Thymus (tissue), 11 donors: ENCODE data around the gene DCUN1D3. TPM values are rescaled to one million over a fixed set of nuclear protein-coding genes. Genes with fewer than 3 reads are reported as not detected.

ENCODE experiments used
- DNase-seq, 9 donors: peaks; one replicate each; pipeline ENCODE4 v3.0.0-alpha.2; 2013; ENCODE audit warnings: low spot score in 9 of 9, low read depth in 6 of 9, missing footprints in 1 of 9
- H3K27ac ChIP-seq, 2 donors: one replicate each; pipeline ENCODE4 v1.5.1; 2013; ENCODE audit warnings: control low read depth in 1 of 2, low read depth in 1 of 2, low read length in 1 of 2, mild to moderate bottlenecking in 1 of 2, moderate library complexity in 1 of 2
- H3K27me3 ChIP-seq, 2 donors: one replicate each; pipeline ENCODE4 v1.5.1; 2013; ENCODE audit warnings: low read length in 1 of 2; ENCODE audit not compliant: control insufficient read depth in 2 of 2, insufficient read depth in 1 of 2
- H3K36me3 ChIP-seq, 2 donors: one replicate each; pipeline ENCODE4 v1.5.1; 2013; ENCODE audit warnings: low read length in 1 of 2, mild to moderate bottlenecking in 1 of 2, moderate library complexity in 1 of 2; ENCODE audit not compliant: control insufficient read depth in 2 of 2, insufficient read depth in 2 of 2
- H3K4me1 ChIP-seq, 2 donors: one replicate each; pipeline ENCODE4 v1.5.1; 2013; ENCODE audit warnings: low read length in 2 of 2; ENCODE audit not compliant: control insufficient read depth in 2 of 2, insufficient read depth in 2 of 2
- H3K4me3 ChIP-seq, 2 donors: one replicate each; pipeline ENCODE4 v1.5.1; 2013; ENCODE audit warnings: low read length in 2 of 2, control low read depth in 1 of 2, mild to moderate bottlenecking in 1 of 2
- H3K9me3 ChIP-seq, 2 donors: one replicate each; pipeline ENCODE4 v1.5.1; 2013; ENCODE audit warnings: low read length in 1 of 2, mild to moderate bottlenecking in 1 of 2; ENCODE audit not compliant: control insufficient read depth in 2 of 2, insufficient read depth in 1 of 2
- whole genome bisulfite sequencing: extraction: QIAGEN DNeasy Blood & Tissue Kit; methylation state at CpG from one replicate; pipeline ENCODE4 v1.1.7; 2013; 5-methylcytosine and 5-hydroxymethylcytosine counted together
- polyA plus RNA-seq: library from polyadenylated mRNA; stranded (reverse); fragments of 200-250 nt; gene quantifications from one replicate; pipeline ENCODE4 v1.2.3, GENCODE V29; 2013
- total RNA-seq: library from RNA; stranded (reverse); fragments of 120-200 nt; gene quantifications from one replicate; pipeline ENCODE4 v1.2.4, GENCODE V29; 2013
- donor health status: healthy.

DCUN1D3 gene
- total and polyA plus RNA-seq, 2 donors, result 3.4 to 3.9 TPM

DNA sequence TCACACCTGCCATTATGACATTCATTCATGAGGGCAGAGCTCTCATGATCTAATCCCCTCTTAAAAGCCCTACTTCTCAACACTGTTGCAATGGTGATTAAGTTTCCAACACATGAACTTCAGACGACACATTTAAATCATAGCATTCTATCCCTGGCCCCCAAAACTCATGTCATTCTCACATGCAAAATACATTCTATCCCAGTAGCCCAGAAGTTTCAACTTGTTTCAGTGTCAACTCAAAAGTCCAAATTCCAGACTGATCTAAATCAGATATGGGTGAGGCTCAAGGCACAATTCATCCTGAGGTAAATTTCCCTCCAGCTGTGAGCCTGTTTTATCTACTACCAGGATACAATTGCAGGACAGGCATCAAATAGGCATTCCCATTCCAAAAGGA, 25.6 kb upstream of the DCUN1D3 start:
- Histone ChIP-seq H3K36me3 (peaks cover 0 to 4% of the 10 kb centered on the region in 2 donors), H3K9me3 (no peaks in the 10 kb centered on the region), H3K27me3 (no peaks in the 10 kb centered on the region), H3K27ac (no peak overlapping the region), H3K4me3 (no peak overlapping the region), H3K4me1 (no peaks in the 10 kb centered on the region)
- WGBS, result 98% methylated on average over 1 of the region's 1 CpG
- DNase-seq, result no peak

DNA sequence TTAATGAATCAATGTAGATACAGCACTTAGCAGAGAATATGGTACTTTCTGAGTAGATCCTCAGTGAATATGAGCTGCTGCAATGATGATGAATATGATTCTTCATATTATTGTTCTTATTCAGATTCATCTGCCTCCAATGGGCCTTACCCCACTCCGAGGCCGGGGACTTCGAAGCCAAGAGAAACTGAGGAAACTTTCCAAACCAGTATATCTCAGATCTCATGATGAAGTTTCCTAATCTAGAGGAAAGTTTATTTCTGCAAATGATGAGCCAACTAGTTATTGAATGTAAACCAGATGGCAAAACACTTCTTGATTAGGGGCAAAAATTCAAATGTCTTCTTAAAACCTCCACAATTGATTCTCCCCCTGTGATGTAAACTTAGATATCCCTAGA, 23.7 kb upstream of the DCUN1D3 start:
- no peaks in the 10 kb centered on the region for H3K4me1 ChIP-seq
- no peaks in the 10 kb centered on the region for H3K9me3 ChIP-seq
- no peak overlapping the region for H3K4me3 ChIP-seq
- 97% methylated on average over 3 of the region's 3 CpGs for WGBS
- H3K27ac ChIP-seq, result no peak overlapping the region
- H3K27me3 ChIP-seq, result no peaks in the 10 kb centered on the region
- peaks cover 0 to 9% of the 10 kb centered on the region in 2 donors for H3K36me3 ChIP-seq
- DNase-seq, result no peak

DNA sequence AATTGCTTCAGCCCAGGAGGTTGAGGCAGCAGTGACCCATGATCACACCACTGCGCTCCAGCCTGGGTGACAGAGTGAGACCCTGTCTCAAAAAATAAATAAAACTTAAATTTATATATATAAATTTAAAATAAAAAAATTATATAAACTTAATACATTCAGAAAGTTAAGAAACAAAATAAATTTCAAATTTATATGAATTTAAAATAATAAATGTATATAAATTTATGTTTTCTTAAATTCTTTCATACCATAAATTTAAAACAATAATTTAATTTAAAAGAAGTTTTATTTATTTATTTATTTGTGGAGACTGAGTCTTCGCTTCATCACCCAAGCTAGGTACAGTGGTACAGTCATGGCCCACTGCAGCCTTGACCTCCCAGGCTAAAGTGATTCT, 20.6 kb upstream of the DCUN1D3 start:
- Histone ChIP-seq H3K4me3 (no peak overlapping the region), H3K27ac (no peak overlapping the region), H3K36me3 (peaks cover 4 to 14% of the 10 kb centered on the region in 2 donors), H3K4me1 (no peaks in the 10 kb centered on the region), H3K27me3 (no peaks in the 10 kb centered on the region), H3K9me3 (no peaks in the 10 kb centered on the region)
- no peak for DNase-seq
- WGBS, result 97% methylated on average over 2 of the region's 2 CpGs

DNA sequence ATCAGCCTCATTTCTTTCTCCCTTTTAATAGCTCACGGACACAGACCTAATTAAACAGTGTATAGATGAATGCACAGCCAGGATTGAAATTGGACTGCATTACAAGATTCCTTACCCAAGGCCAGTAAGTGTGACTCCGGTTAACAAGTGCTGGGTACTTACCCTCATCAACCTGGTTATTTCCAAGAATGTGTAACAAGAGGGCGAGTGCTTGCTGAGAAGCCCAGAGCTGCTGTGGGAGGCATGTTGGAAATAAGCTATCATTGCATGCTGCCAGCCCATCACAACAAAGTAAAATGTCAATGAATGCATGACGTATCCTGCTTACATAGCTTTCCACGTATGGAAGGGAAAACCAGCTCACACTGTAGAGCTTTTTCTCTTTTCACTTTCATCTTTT, 19.9 kb upstream of the DCUN1D3 start:
- DNase-seq, result no peak
- WGBS, result 98% methylated on average over 5 of the region's 5 CpGs
- Histone ChIP-seq H3K27me3 (no peaks in the 10 kb centered on the region), H3K36me3 (peaks cover 4 to 14% of the 10 kb centered on the region in 2 donors), H3K4me1 (no peaks in the 10 kb centered on the region), H3K9me3 (no peaks in the 10 kb centered on the region), H3K4me3 (no peak overlapping the region), H3K27ac (no peak overlapping the region)

DNA sequence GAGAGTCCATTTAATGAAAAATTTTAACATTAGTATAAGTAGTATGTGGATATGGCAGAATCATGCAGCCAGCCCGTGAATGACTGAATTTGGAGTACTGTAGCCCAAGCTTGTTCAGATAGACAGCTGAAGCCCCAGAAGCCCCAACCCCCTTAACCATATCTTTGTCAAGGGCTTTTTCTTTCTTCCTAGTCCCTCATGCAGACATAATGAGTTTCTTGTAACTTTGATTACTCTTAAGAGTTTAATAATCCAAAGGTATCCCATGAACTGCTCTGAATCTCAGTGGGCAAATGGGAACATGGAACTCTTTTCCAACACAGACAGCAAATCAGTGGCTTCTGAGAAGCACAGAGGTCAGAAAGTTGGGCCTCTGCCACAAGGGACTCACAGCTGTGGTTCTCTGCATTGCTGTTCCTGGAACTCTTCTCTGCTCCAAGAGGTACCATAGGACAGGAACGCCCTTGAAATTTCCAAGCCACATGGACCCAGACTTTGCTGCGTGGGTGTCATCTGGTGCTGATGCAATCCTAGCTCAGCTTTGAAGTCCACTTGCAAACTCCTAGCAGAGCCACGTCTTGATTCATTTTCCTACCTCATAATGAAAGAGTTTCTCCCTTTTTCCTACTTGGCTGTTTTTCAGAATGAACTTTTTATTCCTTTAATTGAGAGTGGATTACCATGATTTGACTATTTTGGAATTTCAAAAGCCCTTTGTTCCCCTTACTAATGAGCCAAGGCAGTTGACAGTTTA, 18.5 kb upstream of the DCUN1D3 start:
- 95% methylated on average over 4 of the region's 4 CpGs for WGBS
- Histone ChIP-seq H3K4me3 (no peak overlapping the region), H3K9me3 (no peaks in the 10 kb centered on the region), H3K4me1 (no peaks in the 10 kb centered on the region), H3K27ac (no peak overlapping the region), H3K27me3 (no peaks in the 10 kb centered on the region), H3K36me3 (peaks cover 4 to 14% of the 10 kb centered on the region in 2 donors)
- DNase-seq, result no peak

DNA sequence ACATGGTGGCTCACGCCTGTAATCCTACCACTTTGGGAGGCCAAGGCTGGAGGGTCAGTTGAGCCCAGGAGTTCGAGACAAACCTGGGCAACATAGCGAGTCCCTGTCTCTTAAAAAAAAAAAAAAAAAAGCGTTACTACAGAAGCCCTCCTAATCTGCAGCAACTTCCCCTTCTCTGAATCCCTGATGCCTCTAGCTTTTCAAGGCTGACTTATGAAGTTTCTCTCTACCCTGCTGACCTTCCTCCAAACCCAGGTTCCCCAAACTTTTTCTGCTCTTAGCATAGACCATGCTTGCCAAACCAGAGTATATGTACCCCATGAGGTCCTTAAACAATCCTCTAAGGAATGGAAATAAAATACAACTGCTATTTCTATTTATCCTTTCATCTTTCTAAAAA, 16.8 kb upstream of the DCUN1D3 start:
- Histone ChIP-seq H3K9me3 (no peaks in the 10 kb centered on the region), H3K4me3 (no peak overlapping the region), H3K36me3 (peaks cover 4 to 14% of the 10 kb centered on the region in 2 donors), H3K4me1 (no peaks in the 10 kb centered on the region), H3K27ac (no peak overlapping the region), H3K27me3 (no peaks in the 10 kb centered on the region)
- WGBS, result 69% methylated on average over 4 of the region's 4 CpGs
- DNase-seq, result no peak

DNA sequence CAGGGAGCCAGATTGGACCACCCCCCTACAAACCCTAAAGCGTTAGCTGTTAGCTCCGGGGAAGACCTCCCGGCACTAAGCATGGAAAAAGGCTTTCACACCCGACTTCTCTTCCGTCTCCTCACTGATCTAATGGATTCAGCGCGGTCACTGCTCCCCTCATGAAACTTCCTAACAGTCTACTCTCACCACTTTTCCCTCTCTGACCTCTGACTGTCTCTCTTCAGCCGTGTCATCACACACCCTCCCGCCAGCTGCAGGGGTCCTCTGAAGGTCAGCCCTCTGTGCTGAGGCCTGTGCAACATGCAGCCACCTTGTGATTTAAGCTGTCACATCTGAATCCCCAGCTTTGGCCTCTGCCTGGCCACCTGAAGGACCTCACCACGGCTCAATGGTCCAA, 16.1 kb upstream of the DCUN1D3 start:
- Histone ChIP-seq H3K4me3 (no peak overlapping the region), H3K9me3 (no peaks in the 10 kb centered on the region), H3K27me3 (no peaks in the 10 kb centered on the region), H3K36me3 (peaks cover 4 to 13% of the 10 kb centered on the region in 2 donors), H3K4me1 (no peaks in the 10 kb centered on the region), H3K27ac (no peak overlapping the region)
- no peak for DNase-seq
- 97% methylated on average over 10 of the region's 10 CpGs for WGBS

DNA sequence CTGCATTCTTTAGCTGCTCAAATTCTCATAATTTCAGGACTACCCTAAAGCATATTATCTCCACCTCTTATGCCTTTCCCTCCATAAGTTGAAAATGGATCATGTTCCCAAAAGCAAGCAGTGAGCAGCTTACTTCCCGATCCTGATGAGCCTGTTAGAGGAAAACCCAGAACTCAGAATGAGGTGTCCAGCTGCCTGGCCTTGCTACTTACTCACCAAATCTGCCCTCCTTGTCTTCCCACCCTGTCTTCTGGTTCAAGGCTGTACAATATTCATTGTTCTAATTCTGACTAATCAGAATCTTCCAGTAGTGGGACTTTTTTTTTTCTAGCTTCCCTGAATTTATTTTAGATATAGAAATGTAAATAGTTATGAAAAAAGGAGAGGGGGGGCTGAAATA, 11.2 kb upstream of the DCUN1D3 start:
- H3K4me1 ChIP-seq, result no peaks in the 10 kb centered on the region
- WGBS, result 84% methylated on average over 1 of the region's 1 CpG
- DNase-seq, result no peak
- H3K9me3 ChIP-seq, result no peaks in the 10 kb centered on the region
- no peak overlapping the region for H3K27ac ChIP-seq
- H3K36me3 ChIP-seq, result peaks cover under 1 to 2% of the 10 kb centered on the region in 2 donors
- no peak overlapping the region for H3K4me3 ChIP-seq
- H3K27me3 ChIP-seq, result no peaks in the 10 kb centered on the region

DNA sequence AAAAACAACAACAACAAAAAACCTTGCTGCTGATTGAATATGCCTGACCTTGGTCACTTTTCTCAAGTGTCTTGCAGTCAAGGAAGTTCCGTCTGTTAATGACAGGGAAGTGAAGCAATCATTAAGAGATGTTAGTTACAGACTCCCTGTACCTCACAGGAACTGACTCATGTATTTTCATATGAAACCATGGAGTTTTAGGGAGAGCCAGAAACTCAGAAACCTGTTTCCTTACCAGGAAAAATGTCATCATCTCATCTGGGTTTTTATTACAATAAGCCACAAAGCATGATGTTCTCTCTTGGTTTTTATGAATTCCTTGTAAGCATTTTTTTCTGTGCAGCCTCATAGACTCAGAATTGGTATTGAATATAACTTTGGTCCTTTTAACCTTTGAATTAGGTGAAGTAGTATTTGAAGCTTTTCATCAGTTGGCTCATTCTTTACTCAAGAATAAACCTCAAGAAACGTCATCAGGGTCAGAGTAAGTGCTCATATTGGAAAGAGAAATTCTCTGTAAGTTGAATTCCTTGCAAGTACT, 10.7 kb upstream of the DCUN1D3 start:
- Histone ChIP-seq H3K4me1 (no peaks in the 10 kb centered on the region), H3K36me3 (no peaks in the 10 kb centered on the region), H3K27ac (no peak overlapping the region), H3K9me3 (no peaks in the 10 kb centered on the region), H3K27me3 (no peaks in the 10 kb centered on the region), H3K4me3 (no peak overlapping the region)
- 60% methylated on average over 2 of the region's 2 CpGs for WGBS
- no peak for DNase-seq
